ENCODE measurements around the gene SLC18A2.

GRCh38 chr10:117312430-117312829, 71.5 kb downstream of the SLC18A2 start:
- TF ChIP-seq POLR2A (IDR thresholded peaks at IDR 0.05; ENCODE audit: low read depth, low read length): no peak
- no peak for TF ChIP-seq SPI1 (IDR thresholded peaks at IDR 0.05; ENCODE audit: low read depth, low read length)
- TF ChIP-seq POLR2AphosphoS5 (IDR thresholded peaks at IDR 0.05; ENCODE audit: low read depth, low read length): no peak
- TF ChIP-seq POU2F2 (IDR thresholded peaks at IDR 0.05; ENCODE audit: low read depth, low read length): no peak

All from GM12891 (cell line).